NCI-H1092 treated with DMSO at 0.1 percent for 48 hours (cell line): ENCODE results near the gene TTF1.

Experiments
- DNase-seq: peaks from one replicate; lab custom pipeline; 2025; lab: John Stamatoyannopoulos, UW

TTF1 gene, protein sequence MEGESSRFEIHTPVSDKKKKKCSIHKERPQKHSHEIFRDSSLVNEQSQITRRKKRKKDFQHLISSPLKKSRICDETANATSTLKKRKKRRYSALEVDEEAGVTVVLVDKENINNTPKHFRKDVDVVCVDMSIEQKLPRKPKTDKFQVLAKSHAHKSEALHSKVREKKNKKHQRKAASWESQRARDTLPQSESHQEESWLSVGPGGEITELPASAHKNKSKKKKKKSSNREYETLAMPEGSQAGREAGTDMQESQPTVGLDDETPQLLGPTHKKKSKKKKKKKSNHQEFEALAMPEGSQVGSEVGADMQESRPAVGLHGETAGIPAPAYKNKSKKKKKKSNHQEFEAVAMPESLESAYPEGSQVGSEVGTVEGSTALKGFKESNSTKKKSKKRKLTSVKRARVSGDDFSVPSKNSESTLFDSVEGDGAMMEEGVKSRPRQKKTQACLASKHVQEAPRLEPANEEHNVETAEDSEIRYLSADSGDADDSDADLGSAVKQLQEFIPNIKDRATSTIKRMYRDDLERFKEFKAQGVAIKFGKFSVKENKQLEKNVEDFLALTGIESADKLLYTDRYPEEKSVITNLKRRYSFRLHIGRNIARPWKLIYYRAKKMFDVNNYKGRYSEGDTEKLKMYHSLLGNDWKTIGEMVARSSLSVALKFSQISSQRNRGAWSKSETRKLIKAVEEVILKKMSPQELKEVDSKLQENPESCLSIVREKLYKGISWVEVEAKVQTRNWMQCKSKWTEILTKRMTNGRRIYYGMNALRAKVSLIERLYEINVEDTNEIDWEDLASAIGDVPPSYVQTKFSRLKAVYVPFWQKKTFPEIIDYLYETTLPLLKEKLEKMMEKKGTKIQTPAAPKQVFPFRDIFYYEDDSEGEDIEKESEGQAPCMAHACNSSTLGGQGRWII

GRCh38 chr9:132406554-132407122 lies at the start of gene TTF1:
TSS of gene TTF1 (minus strand) at chr9:132406840. CDS start at chr9:132402821, 4,019 bp downstream.
- peak; percentile 85 for DNase-seq

- DNase-seq = no peak
Observed at GRCh38 chr9:132456241-132456640, 49.6 kb upstream of the TTF1 start.

DNA sequence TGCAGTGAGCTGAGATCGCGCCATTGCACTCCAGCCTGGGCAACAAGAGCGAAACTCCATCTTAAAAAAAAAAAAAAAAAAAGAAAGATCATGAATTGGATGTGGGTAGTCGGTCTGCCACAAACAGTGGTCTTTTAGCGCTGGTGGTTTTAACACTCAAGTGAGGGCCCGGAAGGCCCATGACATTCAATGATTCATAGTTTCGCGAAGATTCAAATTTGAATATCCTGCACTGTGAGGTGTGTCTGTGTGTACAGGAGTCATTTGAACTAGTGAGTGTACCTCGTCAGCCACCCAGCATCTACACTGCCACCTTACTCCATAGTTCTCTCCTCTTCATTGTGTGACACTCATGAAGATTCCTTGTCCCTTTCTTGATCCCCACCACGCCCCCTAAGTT lies 44.6 kb upstream of the TTF1 start:
- DNase-seq = no peak

DNA sequence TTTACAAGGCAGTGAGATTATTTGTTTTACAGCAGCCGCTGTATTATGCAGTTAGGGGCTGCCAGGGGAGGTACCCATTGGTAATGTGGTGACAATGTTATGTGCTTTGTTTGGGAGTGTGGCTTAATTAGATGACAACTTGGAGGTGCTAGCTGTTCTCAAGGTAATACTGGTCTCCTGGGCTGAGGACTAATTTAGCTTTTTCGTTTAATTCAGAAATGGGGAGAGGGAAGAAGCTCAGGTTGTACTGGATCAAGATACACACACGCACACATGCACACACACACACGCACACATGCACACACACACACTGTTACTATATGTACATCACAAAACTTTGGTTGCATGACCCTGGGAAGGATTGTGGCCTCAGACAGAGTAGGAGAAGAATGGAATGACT lies 41.3 kb upstream of the TTF1 start:
- DNase-seq = no peak

GRCh38 chr9:132447346-132447745 lies 40.7 kb upstream of the TTF1 start:
- DNase-seq = no peak

DNA sequence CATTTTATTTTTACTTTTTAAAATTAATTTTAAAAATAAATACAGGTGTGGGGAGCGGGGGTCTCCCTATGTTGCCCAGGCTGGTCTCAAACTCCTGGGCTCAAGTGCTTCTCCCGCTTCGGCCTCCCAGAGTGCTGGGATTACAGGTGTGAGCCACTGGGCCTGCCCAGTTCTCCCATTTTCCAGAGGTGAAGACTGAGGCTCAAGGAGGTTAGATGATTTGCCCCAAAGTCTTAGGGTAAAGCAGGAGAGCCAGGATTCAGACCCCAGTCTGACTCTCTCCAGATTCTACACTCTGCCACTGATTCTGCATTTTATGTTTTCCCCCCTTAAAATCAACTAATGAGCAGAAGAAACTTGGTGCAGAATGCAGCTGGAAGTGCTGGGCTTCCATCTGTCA lies 40.2 kb upstream of the TTF1 start:
- no peak for DNase-seq

DNA sequence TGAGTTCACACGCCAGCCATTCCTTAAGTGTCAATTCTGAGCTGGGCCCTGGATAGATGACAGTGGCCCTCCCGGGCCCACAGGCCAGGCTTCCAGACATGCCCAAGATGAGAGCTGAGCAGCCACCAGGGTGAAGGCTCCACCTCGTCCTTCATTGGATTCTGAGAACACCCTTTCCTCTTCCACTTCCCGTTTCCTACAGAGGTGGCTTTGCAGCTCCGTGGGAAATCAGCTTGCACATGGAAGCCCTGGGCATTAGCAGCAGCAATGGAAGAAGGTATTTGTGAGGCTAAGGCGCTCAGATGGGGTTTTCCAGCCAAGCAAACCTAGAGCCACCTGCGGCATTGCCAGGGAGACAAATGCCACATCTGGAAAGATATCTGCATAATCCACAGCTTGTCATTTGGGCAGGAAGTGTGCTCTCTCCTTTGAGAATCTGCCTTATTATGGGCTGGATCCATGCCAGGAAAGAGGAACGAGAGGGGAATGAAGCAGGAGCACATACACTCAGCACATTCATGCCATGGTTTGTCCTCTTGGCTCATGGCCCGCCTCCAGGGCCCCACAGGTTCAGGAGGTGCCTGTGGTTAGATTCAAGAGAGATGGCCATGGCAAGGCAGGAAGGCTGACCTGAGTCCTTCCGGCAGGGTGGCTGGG lies 37.4 kb upstream of the TTF1 start:
- peak; percentile 50 for DNase-seq

DNA sequence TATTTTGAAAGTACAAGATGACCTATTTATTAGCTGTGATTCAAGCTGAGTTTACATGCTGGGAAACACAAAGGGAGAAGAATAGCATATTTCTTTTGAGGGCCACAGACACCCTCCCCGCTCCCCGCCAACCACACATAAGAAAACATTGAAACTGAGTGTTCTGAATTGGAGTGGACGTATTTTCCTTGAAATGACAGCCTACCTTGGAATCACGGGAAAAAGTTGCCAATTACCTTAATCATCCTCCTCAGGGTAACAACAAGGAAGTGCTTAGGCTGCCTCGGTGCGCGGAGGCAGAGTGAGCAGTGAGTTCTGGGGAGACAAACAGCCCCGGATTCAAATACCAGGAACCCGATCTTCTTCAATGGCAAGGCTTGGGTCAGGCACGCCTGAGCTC lies 34.8 kb upstream of the TTF1 start:
- DNase-seq = no peak

- DNase-seq = no peak
Observed at GRCh38 chr9:132440735-132441134, 34.1 kb upstream of the TTF1 start.

DNA sequence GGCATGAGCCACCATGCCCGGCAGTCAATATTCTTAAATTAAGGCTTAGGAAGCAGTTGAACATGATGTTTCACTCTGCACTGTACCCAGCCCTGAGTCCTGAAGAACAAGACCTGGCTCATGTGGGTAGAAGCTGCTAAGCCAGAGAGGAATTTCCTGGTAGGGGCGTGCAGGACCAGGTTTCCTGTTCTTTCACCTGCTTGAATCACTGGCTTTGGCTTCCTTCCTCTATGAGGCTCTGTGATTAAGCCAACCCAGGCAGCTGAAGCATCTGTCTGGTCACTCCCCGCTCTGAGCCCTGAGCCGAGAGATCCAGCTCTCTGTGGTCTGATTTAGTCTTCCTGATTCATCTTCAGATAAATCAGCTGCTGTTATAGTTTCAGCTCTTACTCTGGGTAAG lies 32.5 kb upstream of the TTF1 start:
- no peak for DNase-seq

DNA sequence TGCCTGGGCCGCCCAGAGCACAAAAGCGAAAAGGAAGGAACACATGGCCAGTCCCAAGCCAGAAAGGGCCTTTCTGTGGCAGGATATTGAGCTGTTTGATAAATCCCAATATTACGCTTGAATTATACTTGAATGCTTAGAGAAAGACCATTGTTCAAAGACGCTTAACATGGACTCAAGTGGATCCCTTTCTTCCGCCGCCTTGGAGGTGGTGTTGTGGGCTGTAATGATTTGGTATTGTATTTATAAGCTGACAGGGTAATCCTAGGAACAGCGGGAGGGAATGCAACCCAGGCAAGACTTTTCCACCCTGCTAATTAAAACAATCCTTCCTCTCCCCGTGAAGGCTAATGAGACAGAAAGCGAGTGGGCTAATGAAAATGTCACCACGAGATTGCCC lies 28.2 kb upstream of the TTF1 start:
- no peak for DNase-seq

GRCh38 chr9:132430998-132431397 lies 24.4 kb upstream of the TTF1 start:
- no peak for DNase-seq

DNA sequence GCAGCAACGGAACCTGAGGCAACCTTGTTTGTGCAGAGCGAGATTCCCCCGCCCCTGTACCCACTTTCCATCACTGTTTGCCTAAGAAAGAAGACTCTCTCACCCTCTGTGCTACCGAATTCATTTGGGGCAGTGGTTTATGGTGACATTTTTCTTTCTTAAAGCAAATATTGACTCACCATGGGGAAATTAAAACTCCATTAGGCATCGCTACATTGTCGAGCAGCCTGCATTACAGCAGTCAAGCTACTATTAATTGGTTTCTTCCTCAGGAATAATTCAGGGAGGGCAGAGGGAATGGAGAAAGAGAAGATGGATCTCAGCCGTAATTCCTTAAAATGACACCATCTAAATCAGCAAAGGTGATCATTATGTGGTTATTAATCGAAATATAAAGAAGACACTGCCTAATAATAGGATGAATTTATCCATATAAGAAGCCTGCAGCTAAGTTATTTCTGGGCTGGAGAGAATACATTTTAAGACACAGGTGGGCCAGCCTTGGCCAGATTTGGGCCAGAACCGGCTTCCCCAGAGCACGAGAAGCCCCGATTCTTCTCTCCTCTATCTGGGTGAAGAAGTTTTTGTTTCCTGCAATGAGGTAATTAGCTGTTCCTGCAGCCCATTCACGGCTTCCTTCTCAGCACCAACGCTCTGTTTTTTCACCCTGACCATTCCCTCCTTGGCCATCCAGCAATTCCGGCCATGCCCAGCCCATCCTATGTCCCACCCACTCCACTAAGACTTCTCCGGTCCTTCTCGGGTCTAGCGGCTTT lies 20.2 kb upstream of the TTF1 start:
- no peak for DNase-seq

GRCh38 chr9:132425675-132426062 lies 19.0 kb upstream of the TTF1 start:
- DNase-seq = no peak

- DNase-seq = no peak
Observed at GRCh38 chr9:132424857-132425674, 18.4 kb upstream of the TTF1 start.

- DNase-seq = no peak
Observed at GRCh38 chr9:132423503-132423902, 16.9 kb upstream of the TTF1 start.

DNA sequence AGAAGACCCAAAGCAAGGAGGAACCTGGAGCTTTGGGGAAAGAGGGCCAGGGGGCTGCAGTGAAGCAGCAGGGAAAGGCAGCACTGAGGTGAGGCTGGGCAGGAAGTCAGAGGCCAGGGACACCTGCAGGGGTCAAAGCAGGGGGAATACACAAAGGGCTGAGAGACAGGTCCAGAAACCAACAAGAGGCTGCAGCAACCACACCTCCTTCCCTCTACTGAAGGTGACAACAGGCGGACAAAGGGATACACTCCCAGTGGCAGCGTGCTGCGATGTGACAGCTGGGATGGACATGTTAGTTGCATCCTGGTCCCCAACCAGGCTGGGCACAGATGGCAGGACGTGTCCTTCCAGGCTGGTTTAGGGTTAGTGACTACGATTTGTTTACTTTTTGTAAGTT lies 15.9 kb upstream of the TTF1 start:
- DNase-seq = no peak

DNA sequence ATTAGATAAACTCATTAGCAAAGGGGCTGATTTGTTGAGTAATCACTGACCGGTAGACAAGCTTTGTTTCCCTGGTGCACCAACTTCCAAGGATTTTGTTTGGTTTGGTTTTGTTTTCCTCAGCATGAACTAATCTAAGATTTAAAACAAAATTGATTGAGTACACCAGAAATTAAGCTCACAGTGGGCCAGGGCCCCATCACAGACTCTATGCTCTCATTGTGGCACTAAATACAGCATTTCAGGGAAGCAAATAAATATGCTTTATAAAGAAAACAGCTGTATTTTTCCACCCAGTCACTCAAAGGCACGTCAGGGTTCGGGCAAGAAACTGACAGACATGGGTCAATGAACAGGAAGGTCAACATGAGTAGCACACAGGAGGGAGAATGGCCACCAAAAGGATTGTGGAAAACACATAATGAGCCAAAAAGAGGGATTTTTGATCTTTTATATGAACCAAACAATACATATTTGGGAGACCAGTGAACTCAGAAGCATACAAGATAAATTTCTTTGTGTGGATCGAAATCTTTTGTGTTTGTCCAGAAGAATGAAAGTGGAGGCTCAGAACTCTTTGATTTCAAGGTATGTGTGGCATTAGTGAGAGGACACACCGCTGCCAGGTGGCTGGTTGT lies 12.2 kb upstream of the TTF1 start:
- DNase-seq = no peak

GRCh38 chr9:132415181-132415580 lies 8.5 kb upstream of the TTF1 start:
- DNase-seq = no peak

- DNase-seq = no peak
Observed at GRCh38 chr9:132414731-132415130, 8.1 kb upstream of the TTF1 start.
